ENCODE data around the gene C22orf39.
A peak's percentile ranks its signal among the peaks of the same experiment; 100 is the strongest.

Gene C22orf39

DNA sequence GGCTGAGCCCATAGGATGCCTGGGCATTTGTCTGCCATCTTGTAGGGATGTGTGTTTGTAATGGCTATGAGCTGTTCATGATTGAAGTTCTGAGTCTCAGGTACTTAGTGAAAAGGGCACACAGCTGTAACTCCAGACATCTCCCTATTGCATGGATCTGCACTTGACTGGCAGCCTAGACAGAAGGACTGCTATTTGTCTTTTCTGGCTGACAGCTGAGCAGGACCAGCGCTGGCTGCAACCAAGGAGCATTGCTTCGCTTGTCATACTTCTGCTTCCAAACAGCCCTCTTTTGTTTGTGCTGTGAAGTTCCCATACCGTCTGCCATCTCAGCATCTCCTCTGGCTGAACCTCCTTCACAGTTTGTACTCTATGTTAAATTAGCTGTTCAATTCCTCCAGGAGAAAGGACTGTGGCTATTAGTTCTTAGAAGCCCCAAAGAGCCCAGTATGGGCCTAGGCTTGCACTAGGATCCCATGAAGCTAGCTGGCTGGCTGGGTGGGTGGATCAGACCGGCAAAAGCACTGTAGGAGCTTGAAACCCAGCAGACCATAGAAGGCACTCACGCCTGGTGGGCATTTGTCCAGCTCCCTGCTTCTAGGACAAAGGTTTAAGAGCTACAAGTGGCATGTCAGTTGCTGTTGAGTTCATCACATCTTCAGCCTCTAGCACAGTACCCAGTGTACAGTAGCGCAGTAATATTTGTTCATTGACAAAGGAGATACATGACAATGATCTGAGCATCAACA lies 36.4 kb downstream of the C22orf39 start:
- TF ChIP-seq GATA3 (IDR thresholded peaks at IDR 0.05; ENCODE audit: low read depth, low read length): no peak
- no peak for TF ChIP-seq GATA2 (IDR thresholded peaks at IDR 0.05; ENCODE audit: low read depth, low read length)

DNA sequence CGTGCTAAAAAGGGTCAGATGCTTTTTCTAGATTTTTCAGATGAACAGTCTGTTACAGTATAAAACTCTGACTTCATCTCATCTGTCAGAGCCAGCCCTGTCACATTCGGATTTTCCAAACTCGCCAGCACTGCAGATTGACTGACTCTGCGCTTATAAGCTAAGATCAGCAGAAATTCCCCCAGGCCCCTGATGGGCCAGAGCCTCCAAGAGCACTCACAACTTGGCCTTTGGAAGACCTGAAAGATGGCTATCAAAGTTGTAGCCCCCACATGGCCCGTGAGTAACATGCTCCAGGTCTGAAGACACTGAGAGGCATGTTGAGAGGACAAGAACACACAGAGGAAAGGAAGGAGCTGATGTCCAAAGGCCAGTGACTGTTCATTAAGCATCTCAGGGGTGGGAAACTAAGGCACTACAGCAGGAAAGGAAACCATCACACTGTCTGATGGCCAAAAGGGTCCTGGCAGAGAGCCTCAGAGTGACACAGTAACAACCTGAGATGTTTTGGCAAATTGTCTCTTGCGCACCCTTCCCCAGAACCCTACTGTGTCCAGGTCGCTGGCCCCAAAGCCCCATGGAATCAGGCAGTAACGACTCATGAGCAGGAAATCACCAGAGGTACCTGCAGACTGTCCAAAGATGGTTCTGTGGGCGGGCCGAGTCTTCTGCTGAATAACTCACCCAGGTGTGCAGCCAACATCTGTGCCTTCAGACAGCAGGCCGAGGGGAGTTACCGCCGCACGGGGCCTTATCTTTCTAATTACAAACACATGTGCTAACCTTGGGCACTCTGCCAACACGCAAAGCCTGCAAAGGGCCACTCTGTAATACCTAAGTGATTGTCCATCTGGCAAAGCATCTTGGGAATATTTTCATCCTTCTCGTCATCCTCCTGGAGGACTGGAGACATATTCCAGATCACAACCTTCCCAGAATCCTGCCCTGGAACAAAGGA lies 39.6 kb downstream of the C22orf39 start:
- TF ChIP-seq GATA3 (IDR thresholded peaks at IDR 0.05; ENCODE audit: low read depth, low read length) (peak; percentile 78; the same call in 1 of the 2 replicates), GATA2 (IDR thresholded peaks at IDR 0.05; ENCODE audit: low read depth, low read length) (peak; percentile 95)

- 0 out of 2 replicates have a peak, but pooled peaks have one; percentile 48 for TF ChIP-seq GATA2 (IDR thresholded peaks at IDR 0.05; ENCODE audit: low read depth, low read length)
- no peak for TF ChIP-seq GATA3 (IDR thresholded peaks at IDR 0.05; ENCODE audit: low read depth, low read length)
These were observed 40.7 kb downstream of the C22orf39 start for GRCh38 chr22:19406846-19407245.

- TF ChIP-seq GATA3 (IDR thresholded peaks at IDR 0.05; ENCODE audit: low read depth, low read length) (0 out of 2 replicates have a peak, but pooled peaks have one; percentile 30), GATA2 (IDR thresholded peaks at IDR 0.05; ENCODE audit: low read depth, low read length) (peak; percentile 83)
These were observed 41.2 kb downstream of the C22orf39 start for GRCh38 chr22:19406281-19406811.

- TF ChIP-seq GATA3 (IDR thresholded peaks at IDR 0.05; ENCODE audit: low read depth, low read length) (no peak), GATA2 (IDR thresholded peaks at IDR 0.05; ENCODE audit: low read depth, low read length) (no peak)
These were observed 41.9 kb downstream of the C22orf39 start for GRCh38 chr22:19405652-19406051.

DNA sequence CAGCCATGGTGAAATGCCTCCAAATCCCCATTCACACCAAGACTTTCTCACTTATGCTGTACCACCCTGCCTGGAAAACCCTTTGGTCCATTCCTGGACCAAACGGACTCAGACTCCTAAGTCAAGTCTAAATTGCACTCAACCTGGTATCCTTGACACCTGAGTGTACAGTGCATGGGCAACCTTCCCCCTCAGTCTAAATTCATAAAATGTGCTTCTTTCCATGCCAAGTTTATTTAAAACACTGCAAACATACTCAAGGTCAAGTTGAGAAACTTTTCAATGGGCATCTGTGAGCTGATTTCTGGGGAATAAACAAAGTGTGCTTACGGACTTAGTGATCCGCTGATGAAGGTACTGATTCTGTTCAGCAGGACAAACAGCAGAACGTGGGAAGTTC lies 42.4 kb downstream of the C22orf39 start:
- no peak for TF ChIP-seq GATA2 (IDR thresholded peaks at IDR 0.05; ENCODE audit: low read depth, low read length)
- TF ChIP-seq GATA3 (IDR thresholded peaks at IDR 0.05; ENCODE audit: low read depth, low read length): no peak

DNA sequence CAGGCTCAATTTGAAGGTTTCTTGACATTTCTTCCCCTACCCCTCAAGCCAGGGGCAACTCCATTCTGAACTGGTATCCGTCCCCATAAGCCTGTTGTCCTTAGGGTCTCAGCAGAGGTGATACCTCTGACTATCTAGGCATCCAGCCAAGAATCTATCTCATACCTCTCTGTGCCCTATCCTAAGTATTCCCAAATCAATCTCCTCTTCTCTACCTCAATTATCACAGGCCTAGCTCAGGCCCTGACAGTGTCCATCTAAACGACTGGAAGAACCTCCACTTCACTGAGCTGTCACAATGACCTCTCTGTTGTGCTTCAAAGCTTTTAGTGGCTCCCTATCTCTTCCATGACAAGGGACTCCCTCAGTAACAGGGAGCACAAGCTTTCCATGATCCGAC lies 42.8 kb downstream of the C22orf39 start:
- TF ChIP-seq GATA3 (IDR thresholded peaks at IDR 0.05; ENCODE audit: low read depth, low read length): no peak
- TF ChIP-seq GATA2 (IDR thresholded peaks at IDR 0.05; ENCODE audit: low read depth, low read length): no peak

- no peak for TF ChIP-seq GATA2 (IDR thresholded peaks at IDR 0.05; ENCODE audit: low read depth, low read length)
These were observed 44.8 kb downstream of the C22orf39 start for GRCh38 chr22:19402642-19403191.

DNA sequence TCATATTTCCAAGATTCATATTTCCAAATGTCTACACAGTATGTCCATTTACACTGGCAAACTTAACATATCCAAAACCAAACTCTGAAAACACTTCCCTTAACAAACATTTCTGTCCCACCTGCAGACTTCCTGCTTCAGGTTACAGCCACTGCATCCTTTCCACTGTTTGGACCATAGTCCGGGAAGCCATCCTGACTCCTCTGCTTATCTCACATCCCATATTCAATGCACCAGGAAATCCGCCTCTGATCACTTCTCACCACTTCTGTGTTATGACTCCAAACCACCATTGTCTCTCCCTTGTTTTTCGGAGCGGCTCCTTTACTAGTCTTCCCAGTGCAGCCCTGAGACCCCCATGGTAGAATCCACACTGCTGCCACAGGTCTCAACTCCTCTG lies 46.0 kb downstream of the C22orf39 start:
- TF ChIP-seq GATA3 (IDR thresholded peaks at IDR 0.05; ENCODE audit: low read depth, low read length) (no peak), GATA2 (IDR thresholded peaks at IDR 0.05; ENCODE audit: low read depth, low read length) (no peak)

- TF ChIP-seq GATA3 (IDR thresholded peaks at IDR 0.05; ENCODE audit: low read depth, low read length) (no peak), GATA2 (IDR thresholded peaks at IDR 0.05; ENCODE audit: low read depth, low read length) (no peak)
These were observed 46.6 kb downstream of the C22orf39 start for GRCh38 chr22:19400881-19401280.

GRCh38 chr22:19398652-19399051 lies 48.9 kb downstream of the C22orf39 start:
- TF ChIP-seq GATA2 (IDR thresholded peaks at IDR 0.05; ENCODE audit: low read depth, low read length): no peak
- no peak for TF ChIP-seq GATA3 (IDR thresholded peaks at IDR 0.05; ENCODE audit: low read depth, low read length)

DNA sequence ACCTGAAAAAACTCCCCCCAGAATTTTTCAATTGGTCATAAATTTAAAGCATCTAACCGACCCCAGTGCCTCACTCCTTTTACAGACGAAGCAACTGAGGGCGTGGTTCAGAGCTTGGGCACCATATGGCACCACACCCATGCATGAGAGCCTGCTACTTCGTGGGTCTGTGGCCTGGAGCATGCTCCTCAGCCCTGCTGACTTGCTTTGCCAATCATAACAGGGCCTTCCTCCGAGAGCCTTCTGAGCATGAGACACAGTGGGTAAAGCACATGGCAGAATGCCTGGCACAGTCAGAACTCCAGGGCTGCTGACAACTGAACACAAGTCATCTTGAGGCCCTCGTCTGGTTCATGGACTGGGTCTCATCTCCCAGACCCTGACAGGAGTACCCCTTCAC lies 49.3 kb downstream of the C22orf39 start:
- no peak for TF ChIP-seq GATA3 (IDR thresholded peaks at IDR 0.05; ENCODE audit: low read depth, low read length)
- no peak for TF ChIP-seq GATA2 (IDR thresholded peaks at IDR 0.05; ENCODE audit: low read depth, low read length)

DNA sequence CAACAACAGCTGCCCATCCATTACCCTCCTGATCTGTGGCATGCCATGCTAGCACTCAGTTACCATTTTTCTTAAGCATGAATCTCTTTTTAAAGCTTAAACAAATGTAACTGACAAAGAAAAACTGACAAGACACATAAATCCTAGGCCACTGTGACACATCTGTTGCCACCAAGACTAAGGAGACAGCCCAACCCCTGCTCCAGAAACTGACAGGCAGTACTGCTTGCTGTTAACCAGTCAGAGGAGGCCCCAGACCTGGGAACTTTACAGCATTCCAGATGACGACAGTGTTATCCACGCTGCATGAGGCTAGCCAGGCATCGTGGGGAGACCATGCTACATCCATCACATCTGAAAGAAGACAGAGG lies 49.8 kb downstream of the C22orf39 start:
- TF ChIP-seq GATA3 (IDR thresholded peaks at IDR 0.05; ENCODE audit: low read depth, low read length) (no peak), GATA2 (IDR thresholded peaks at IDR 0.05; ENCODE audit: low read depth, low read length) (no peak)
